Glutamatergic neuron (in vitro differentiated cells): ENCODE measurements around the gene SGSH. TPM values are rescaled to one million over a fixed set of nuclear protein-coding genes. Genes with fewer than 3 reads are reported as not detected.

Source experiments
- DNase-seq: peaks from one replicate; pipeline ENCODE4 v3.0.0; 2022
- H3K27ac Mint-ChIP-seq: one replicate; pipeline ENCODE4 v1.8.0; 2020; ENCODE audit warnings: mild to moderate bottlenecking, mixed read lengths, inconsistent platforms; ENCODE audit not compliant: unreplicated experiment
- H3K27me3 Mint-ChIP-seq: one replicate; pipeline ENCODE4 v1.8.0; 2020; ENCODE audit warnings: mild to moderate bottlenecking, moderate library complexity, mixed read lengths, inconsistent platforms; ENCODE audit not compliant: unreplicated experiment
- H3K36me3 Mint-ChIP-seq: one replicate; pipeline ENCODE4 v1.8.0; 2020; ENCODE audit warnings: mild to moderate bottlenecking, mixed read lengths, inconsistent platforms; ENCODE audit not compliant: unreplicated experiment
- H3K4me1 Mint-ChIP-seq: one replicate; pipeline ENCODE4 v1.8.0; 2020; ENCODE audit warnings: mild to moderate bottlenecking, low read depth, mixed read lengths, inconsistent platforms; ENCODE audit not compliant: unreplicated experiment
- H3K4me3 Mint-ChIP-seq: one replicate; pipeline ENCODE4 v1.8.0; 2020; ENCODE audit warnings: mild to moderate bottlenecking, mixed read lengths, inconsistent platforms; ENCODE audit not compliant: unreplicated experiment
- H3K9me3 Mint-ChIP-seq: one replicate; pipeline ENCODE4 v1.8.0; 2020; ENCODE audit warnings: mild to moderate bottlenecking, moderate library complexity, mixed read lengths, inconsistent platforms; ENCODE audit not compliant: unreplicated experiment
- total RNA-seq: library from RNA; stranded (reverse); fragmentation: NEBNext Ultra II Directional; extraction: Animal tissue kit (Norgen Biotek cat#: 25700); gene quantifications from one replicate; pipeline ENCODE4 v1.2.1, GENCODE V29; 2021; ENCODE audit not compliant: unreplicated experiment
- TF ChIP-seq, protein P1 (sequence below): fragments of 200-600 bp; sonication (generic); IDR thresholded peaks from one replicate; pipeline ENCODE4 v1.5.0; 2021; ENCODE audit not compliant: partially characterized antibody, unreplicated experiment

SGSH gene
- total RNA-seq, 1 donor from 2014 or later, result 17.3 TPM

GRCh38 chr17:80253631-80254395, 33.7 kb upstream of the SGSH start:
- H3K9me3 Mint-ChIP-seq, result peaks cover 11% of the 10 kb centered on the region
- no peaks in the 10 kb centered on the region for H3K27me3 Mint-ChIP-seq
- peaks cover 16% of the 10 kb centered on the region for H3K4me1 Mint-ChIP-seq
- TF ChIP-seq, protein P1, sequence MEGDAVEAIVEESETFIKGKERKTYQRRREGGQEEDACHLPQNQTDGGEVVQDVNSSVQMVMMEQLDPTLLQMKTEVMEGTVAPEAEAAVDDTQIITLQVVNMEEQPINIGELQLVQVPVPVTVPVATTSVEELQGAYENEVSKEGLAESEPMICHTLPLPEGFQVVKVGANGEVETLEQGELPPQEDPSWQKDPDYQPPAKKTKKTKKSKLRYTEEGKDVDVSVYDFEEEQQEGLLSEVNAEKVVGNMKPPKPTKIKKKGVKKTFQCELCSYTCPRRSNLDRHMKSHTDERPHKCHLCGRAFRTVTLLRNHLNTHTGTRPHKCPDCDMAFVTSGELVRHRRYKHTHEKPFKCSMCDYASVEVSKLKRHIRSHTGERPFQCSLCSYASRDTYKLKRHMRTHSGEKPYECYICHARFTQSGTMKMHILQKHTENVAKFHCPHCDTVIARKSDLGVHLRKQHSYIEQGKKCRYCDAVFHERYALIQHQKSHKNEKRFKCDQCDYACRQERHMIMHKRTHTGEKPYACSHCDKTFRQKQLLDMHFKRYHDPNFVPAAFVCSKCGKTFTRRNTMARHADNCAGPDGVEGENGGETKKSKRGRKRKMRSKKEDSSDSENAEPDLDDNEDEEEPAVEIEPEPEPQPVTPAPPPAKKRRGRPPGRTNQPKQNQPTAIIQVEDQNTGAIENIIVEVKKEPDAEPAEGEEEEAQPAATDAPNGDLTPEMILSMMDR, result no peak
- H3K4me3 Mint-ChIP-seq, result no peak overlapping the region
- DNase-seq, result no peak
- H3K36me3 Mint-ChIP-seq, result no peaks in the 10 kb centered on the region
- H3K27ac Mint-ChIP-seq, result no peak overlapping the region

DNA sequence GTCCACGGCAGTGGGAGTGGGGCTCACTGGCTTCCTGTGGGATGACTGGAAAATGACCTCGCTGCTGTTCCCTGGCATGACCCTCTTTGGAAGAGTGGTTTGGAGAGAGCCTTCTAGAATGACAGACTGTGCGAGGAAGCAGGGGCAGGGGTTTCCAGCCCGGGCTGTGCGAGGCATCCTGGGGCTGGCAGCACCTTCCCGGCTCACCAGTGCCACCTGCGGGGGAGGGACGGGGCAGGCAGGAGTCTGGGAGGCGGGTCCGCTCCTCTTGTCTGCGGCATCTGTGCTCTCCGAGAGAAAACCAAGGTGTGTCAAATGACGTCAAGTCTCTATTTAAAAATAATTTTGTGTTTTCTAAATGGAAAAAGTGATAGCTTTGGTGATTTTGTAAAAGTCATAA, 32.7 kb upstream of the SGSH start:
- H3K27ac Mint-ChIP-seq, result no peak overlapping the region
- H3K36me3 Mint-ChIP-seq, result no peaks in the 10 kb centered on the region

GRCh38 chr17:80251966-80252365, 31.8 kb upstream of the SGSH start:
- DNase-seq, result no peak

More for the DNA sequence above, 32.7 kb upstream of the SGSH start:
- no peak overlapping the region for H3K4me3 Mint-ChIP-seq
- H3K9me3 Mint-ChIP-seq, result peaks cover 7% of the 10 kb centered on the region
- TF ChIP-seq, protein P1, result no peak
- DNase-seq, result peak; percentile 72
- peaks cover 6% of the 10 kb centered on the region for H3K4me1 Mint-ChIP-seq
- H3K27me3 Mint-ChIP-seq, result no peaks in the 10 kb centered on the region

DNA sequence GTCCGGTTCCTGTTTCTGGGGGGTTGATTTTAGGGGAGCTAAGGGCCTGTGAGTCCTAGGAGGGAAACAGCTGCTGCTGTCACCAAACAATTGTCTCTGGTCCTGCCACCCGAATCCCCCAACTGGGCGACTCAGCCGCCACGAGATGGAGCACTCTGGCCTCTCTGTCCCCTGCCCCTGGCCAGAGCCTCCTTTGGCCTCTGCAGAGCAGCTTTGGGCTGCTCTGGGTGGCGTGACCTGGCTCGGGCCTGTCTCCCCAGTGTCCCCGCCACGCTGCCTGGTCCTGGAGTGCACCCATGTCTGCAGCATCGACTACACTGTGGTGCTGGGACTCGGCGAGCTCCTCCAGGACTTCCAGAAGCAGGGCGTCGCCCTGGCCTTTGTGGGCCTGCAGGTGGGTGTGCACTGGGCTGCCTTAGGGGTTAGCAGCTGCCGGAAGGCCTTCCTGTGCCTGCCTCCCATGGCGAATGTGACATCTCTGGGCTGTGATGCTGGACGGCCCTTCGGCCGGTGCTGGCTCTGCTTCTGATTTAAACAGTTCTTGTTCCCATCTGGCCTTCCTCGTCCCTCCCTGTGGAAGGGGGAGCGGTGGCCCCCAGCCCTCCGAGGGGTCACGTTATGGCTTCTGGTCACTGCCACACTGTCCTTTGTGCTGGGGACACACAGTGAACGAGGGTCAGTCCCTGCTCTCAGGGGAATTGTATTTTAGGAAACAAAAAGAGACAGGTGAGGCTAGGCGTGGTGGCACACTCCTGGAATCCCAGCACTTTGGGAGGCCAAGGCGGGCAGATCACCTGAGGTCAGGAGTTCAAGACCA, 29.0 kb upstream of the SGSH start:
- Mint-ChIP-seq H3K4me1 (no peaks in the 10 kb centered on the region), H3K9me3 (peaks cover 5% of the 10 kb centered on the region), H3K27me3 (no peaks in the 10 kb centered on the region), H3K36me3 (no peaks in the 10 kb centered on the region), H3K27ac (no peak overlapping the region), H3K4me3 (no peak overlapping the region)
- DNase-seq, result no peak
- TF ChIP-seq, protein P1, result no peak

More at GRCh38 chr17:80251966-80252365, 31.8 kb upstream of the SGSH start:
- H3K27me3 Mint-ChIP-seq, result no peaks in the 10 kb centered on the region
- TF ChIP-seq, protein P1, result no peak
- H3K4me1 Mint-ChIP-seq, result no peaks in the 10 kb centered on the region
- H3K9me3 Mint-ChIP-seq, result peaks cover 5% of the 10 kb centered on the region
- no peak overlapping the region for H3K27ac Mint-ChIP-seq
- no peak overlapping the region for H3K4me3 Mint-ChIP-seq
- no peaks in the 10 kb centered on the region for H3K36me3 Mint-ChIP-seq
